Breast epithelium (tissue), 3 donors: ENCODE results near the gene SDCCAG8.

ENCODE experiments used
- CTCF ChIP-seq, 3 donors: fragments of 450-650 bp; IDR thresholded peaks; one replicate each; pipeline ENCODE4 v1.5.1; 2016 to 2017; ENCODE audit warnings: antibody characterized with exemption in 3 of 3, mild to moderate bottlenecking in 3 of 3, moderate library complexity in 3 of 3
- POLR2AphosphoS5 ChIP-seq, 3 donors: sonication (generic); formaldehyde crosslinking; IDR thresholded peaks; one replicate each; pipeline ENCODE4 v1.6.1; 2017; ENCODE audit warnings: antibody characterized with exemption in 3 of 3

DNA sequence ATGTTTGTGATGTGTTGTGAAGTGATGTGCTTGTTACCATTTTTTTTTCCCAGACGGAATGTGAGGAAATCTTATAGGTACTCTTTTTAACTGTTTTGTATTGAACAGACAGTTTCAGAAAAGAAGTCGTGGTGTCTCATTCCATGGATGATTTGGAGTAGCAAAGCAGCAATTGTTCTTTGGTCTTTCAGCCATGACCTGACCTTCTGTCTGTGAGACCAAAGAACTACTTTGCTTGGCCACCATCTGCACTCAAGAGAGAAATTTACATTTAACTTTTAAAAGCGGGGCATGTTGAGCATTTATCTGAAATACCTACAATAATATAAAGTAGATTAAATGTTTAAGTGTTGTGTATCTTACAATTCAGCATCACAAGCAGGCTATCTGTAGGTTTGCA is 90.2 kb downstream of the SDCCAG8 start:
- TF ChIP-seq CTCF (IDR thresholded peaks at IDR 0.05): no peak
- TF ChIP-seq POLR2AphosphoS5 (IDR thresholded peaks at IDR 0.05): no peak
